ENCODE results near the gene OR5H14. TPM values are rescaled to one million over a fixed set of nuclear protein-coding genes. Genes with fewer than 3 reads are reported as not detected.

Gene OR5H14
- total RNA-seq, 1 experiment from 2014 or later = not detected

DNA sequence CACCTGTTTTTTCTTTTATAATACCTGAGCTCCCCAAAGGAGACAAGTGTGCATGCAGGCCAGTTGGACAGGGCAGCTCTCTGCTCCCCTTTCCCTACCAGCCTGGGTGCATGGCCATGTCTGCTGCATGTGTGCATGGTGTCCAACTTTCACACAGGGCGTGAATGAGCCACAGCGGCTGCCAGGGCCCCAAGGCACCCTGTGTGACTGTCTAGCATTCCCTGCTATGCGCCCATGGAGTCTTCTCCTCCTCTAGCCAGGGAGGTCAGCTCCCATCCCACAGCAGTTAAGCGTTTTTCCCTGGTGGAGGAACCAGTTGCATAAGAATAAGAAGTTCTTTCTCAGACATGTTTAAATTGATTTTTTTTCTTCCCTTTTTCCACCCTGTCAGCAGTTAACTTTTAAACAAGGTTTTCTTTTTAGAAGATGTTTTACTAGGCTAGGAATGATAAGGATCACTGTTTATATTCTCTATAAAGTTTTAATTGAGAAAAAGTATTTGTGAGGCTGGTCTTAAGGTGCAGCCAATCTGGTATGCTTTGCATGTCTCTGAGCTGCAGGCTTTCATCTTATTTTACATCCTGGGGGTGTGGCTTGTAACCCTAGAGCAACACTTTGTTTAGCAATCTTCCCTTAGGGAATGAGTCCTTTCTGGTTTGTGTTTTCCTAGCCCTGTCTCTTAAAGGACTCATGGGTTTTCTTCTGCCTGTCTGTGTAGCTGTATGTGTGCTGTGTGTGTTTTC, 37.3 kb upstream of the OR5H14 start:
- intact Hi-C loops (cut with micrococcal nuclease; ENCODE audit: unreplicated experiment) = loop anchor here (10.0 kb wide), 1 partner anchor 155 kb away; the partner anchor contains the start of gene OR5H6
- no peak for TF ChIP-seq EZH2 (IDR thresholded peaks at IDR 0.05; ENCODE audit: low read depth)
- TF ChIP-seq, protein P1, sequence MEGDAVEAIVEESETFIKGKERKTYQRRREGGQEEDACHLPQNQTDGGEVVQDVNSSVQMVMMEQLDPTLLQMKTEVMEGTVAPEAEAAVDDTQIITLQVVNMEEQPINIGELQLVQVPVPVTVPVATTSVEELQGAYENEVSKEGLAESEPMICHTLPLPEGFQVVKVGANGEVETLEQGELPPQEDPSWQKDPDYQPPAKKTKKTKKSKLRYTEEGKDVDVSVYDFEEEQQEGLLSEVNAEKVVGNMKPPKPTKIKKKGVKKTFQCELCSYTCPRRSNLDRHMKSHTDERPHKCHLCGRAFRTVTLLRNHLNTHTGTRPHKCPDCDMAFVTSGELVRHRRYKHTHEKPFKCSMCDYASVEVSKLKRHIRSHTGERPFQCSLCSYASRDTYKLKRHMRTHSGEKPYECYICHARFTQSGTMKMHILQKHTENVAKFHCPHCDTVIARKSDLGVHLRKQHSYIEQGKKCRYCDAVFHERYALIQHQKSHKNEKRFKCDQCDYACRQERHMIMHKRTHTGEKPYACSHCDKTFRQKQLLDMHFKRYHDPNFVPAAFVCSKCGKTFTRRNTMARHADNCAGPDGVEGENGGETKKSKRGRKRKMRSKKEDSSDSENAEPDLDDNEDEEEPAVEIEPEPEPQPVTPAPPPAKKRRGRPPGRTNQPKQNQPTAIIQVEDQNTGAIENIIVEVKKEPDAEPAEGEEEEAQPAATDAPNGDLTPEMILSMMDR (conservative IDR thresholded peaks at IDR 0.05) = no peak
- peak overlapping the region; percentile 4 for H3K4me2 ChIP-seq
- no TSS peak for BruUV-seq (replicated peaks)
- no peaks in the 10 kb centered on the region for H3K79me2 ChIP-seq (ENCODE audit: low read depth)
- no peaks in the 10 kb centered on the region for H4K20me1 ChIP-seq (ENCODE audit: insufficient read depth)
- DNase-seq = no peak
- CTCF ChIA-PET = no interaction called here
- no peak overlapping the region for H3K27ac ChIP-seq
- no peak overlapping the region for H2AFZ ChIP-seq
- H3K9me3 ChIP-seq (ENCODE audit: insufficient read depth, low read depth) = peaks cover 4% of the 10 kb centered on the region; the same call in 1 of the 2 replicates
- H3F3A ChIP-seq (ENCODE audit: insufficient read depth, low read depth) = no peaks in the 10 kb centered on the region
- H3K4me3 ChIP-seq = no peak overlapping the region
- H3K4me1 ChIP-seq (replicated peaks; ENCODE audit: insufficient read depth) = no peaks in the 10 kb centered on the region
- no peaks in the 10 kb centered on the region for H3K27me3 ChIP-seq (ENCODE audit: insufficient read depth, low read depth)
- no peaks in the 10 kb centered on the region for H3K36me3 ChIP-seq (ENCODE audit: low read depth)
- H3K9me2 ChIP-seq (ENCODE audit: insufficient read depth) = no peaks in the 10 kb centered on the region
- POLR2A ChIA-PET (ENCODE audit: unreplicated experiment) = interaction anchor here (0.6 kb wide), 1 partner anchor 44 kb away, joined by 5 read pairs; no protein-coding TSS in a partner anchor

DNA sequence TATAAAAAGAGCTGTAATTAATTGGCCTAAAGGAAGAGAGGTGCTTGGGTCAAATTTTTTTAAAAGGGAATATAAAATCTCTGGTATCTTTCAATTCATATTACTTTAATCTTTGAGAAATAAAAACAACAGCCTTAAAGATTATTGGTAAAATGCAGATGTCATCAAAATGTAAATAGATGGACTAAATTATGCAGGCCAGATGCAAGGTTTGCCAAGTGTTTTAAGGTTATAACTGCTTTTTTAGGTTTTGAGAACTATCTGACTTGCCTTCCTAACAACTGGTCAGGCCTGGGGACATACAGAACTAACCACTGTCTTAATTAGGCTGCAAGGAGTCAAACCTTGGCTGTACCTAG, 36.8 kb upstream of the OR5H14 start:
- intact Hi-C loops (cut with micrococcal nuclease; ENCODE audit: unreplicated experiment) = loop anchor here (10.0 kb wide), 1 partner anchor 154 kb away; the partner anchor contains the start of gene OR5H6
- CTCF ChIA-PET = no interaction called here

DNA sequence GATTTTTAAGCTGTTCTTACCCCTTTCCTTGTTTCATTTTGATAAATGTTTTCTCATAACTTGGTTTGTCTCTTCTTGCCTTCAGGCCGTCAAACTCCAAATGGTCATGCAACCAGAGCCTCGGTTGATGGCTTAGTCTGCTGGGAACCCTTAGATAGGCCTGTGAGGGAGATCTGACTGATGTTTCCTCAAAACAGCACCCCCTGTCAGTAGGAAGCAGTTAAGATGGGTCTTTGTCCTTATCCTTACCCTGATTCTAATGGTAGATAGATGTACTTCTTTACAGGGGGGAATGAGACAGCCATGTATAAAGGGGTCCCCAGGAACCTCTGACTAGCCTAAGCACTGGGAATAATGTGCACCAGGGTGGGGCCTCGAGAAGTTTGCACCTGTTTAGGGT, 33.0 kb upstream of the OR5H14 start:
- H3K9me3 ChIP-seq (ENCODE audit: insufficient read depth, low read depth) = peaks cover 4% of the 10 kb centered on the region; the same call in 1 of the 2 replicates
- no peaks in the 10 kb centered on the region for H3K27me3 ChIP-seq (ENCODE audit: insufficient read depth, low read depth)
- H3K36me3 ChIP-seq (ENCODE audit: low read depth) = no peaks in the 10 kb centered on the region
- no peak for TF ChIP-seq EZH2 (IDR thresholded peaks at IDR 0.05; ENCODE audit: low read depth)
- TF ChIP-seq, protein P1 (conservative IDR thresholded peaks at IDR 0.05) = no peak; the same call in 1 of the 2 replicates
- no peaks in the 10 kb centered on the region for H3K9me2 ChIP-seq (ENCODE audit: insufficient read depth)
- no peaks in the 10 kb centered on the region for H3K4me1 ChIP-seq (replicated peaks; ENCODE audit: insufficient read depth)
- DNase-seq = no peak
- no peak overlapping the region for H3K4me3 ChIP-seq
- H3F3A ChIP-seq (ENCODE audit: insufficient read depth, low read depth) = no peaks in the 10 kb centered on the region
- H3K4me2 ChIP-seq = no peak overlapping the region
- intact Hi-C loops (cut with micrococcal nuclease; ENCODE audit: unreplicated experiment) = loop anchor here (10.0 kb wide), 1 partner anchor 151 kb away; the partner anchor contains the start of gene OR5H6
- H3K79me2 ChIP-seq (ENCODE audit: low read depth) = no peaks in the 10 kb centered on the region
- no peak overlapping the region for H3K27ac ChIP-seq
- no peak overlapping the region for H2AFZ ChIP-seq
- H4K20me1 ChIP-seq (ENCODE audit: insufficient read depth) = no peaks in the 10 kb centered on the region
- POLR2A ChIA-PET (ENCODE audit: unreplicated experiment) = no interaction called here
- no TSS peak for BruUV-seq (replicated peaks)
- CTCF ChIA-PET = no interaction called here

More for the DNA sequence above, 36.8 kb upstream of the OR5H14 start:
- Histone ChIP-seq H3F3A (ENCODE audit: insufficient read depth, low read depth) (no peaks in the 10 kb centered on the region), H3K27me3 (ENCODE audit: insufficient read depth, low read depth) (no peaks in the 10 kb centered on the region), H3K27ac (no peak overlapping the region), H3K79me2 (ENCODE audit: low read depth) (no peaks in the 10 kb centered on the region), H3K4me3 (no peak overlapping the region), H3K9me3 (ENCODE audit: insufficient read depth, low read depth) (peaks cover 4% of the 10 kb centered on the region; the same call in 1 of the 2 replicates), H3K36me3 (ENCODE audit: low read depth) (no peaks in the 10 kb centered on the region), H3K9me2 (ENCODE audit: insufficient read depth) (no peaks in the 10 kb centered on the region), H3K4me1 (replicated peaks; ENCODE audit: insufficient read depth) (no peaks in the 10 kb centered on the region), H3K4me2 (no peak overlapping the region), H4K20me1 (ENCODE audit: insufficient read depth) (no peaks in the 10 kb centered on the region), H2AFZ (no peak overlapping the region)
- POLR2A ChIA-PET (ENCODE audit: unreplicated experiment) = interaction anchor here (0.6 kb wide), 1 partner anchor 45 kb away, joined by 5 read pairs; no protein-coding TSS in a partner anchor
- no TSS peak for BruUV-seq (replicated peaks)
- TF ChIP-seq EZH2 (IDR thresholded peaks at IDR 0.05; ENCODE audit: low read depth) = no peak
- TF ChIP-seq, protein P1 (conservative IDR thresholded peaks at IDR 0.05) = no peak
- no peak for DNase-seq
